Measurements from ENCODE around the gene MMGT1. TPM values are rescaled to one million over a fixed set of nuclear protein-coding genes. Genes with fewer than 3 reads are reported as not detected.
A peak's percentile ranks its signal among the peaks of the same experiment; 100 is the strongest.
"Not testable (repeated sequence)": the region's sequence is repeated elsewhere in the genome, so short reads cannot be mapped to it uniquely, and the experiment has no call there.

Gene MMGT1
- total RNA-seq, 1 donor from 2014 or later = 24.7 TPM

DNA sequence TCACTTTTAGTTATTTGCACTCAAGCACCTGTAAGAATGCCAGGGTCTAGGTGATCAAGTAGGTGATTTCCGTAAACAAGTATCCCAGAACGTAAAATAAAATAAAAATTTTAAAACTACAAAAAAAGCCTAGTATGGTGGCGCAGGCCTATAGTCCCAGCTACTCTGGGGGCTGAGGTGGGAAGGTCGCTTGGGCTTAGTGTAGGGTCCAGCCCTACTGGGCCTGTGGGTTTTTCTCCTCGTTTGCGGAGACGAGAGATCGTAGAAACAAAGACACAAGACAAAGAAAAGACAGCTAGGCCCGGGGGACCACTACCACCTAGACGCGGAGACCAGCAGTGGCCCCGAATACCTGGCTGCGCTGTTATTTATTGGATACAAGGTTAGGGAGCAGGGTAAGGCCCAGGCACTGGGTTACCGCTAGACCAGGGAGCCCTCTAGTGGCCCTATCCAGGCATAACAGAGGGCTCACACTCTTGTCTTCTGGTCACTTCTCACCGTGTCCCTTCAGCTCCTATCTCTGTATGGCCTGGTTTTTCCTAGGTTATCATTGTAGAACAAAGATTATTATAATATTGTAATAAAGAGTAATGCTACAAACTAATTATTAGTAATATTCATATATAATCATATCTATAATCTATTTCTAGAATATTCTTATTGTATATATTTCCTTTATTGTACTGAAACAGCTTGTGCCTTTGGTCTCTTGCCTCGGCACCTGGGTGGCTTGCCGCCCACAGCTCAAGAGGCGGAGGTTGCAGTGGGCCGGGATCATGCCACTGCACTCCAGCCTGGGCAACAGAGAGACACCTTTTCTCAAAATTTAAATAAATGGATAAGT lies 41.9 kb downstream of the MMGT1 start:
- ATAC-seq (peak; percentile 50), DNase-seq (peak; percentile 48)

DNA sequence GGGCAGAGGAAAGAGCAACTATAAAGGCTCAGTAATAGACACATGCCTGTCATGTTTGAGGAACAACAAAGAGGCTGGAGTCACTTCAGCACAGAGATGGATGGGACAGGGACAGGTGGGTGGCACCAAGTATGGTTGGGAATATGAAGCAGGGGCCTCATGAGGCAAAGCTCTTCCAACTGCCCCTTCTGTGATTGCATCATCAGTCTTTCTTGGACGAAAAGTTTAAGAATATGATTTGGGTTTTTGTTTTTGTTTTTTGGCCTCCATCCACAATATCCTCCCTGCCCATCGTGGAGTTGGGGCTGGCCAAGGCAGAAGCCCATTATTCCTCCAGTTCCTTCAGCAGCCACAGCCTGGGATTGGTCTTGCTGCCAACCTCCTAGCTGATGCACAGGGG lies 45.9 kb downstream of the MMGT1 start:
- DNase-seq = no peak
- no peak for ATAC-seq
- intact Hi-C loops (cut with micrococcal nuclease) = no loop called here

More for the DNA sequence above, 41.9 kb downstream of the MMGT1 start:
- intact Hi-C loops (cut with micrococcal nuclease) = no loop called here

DNA sequence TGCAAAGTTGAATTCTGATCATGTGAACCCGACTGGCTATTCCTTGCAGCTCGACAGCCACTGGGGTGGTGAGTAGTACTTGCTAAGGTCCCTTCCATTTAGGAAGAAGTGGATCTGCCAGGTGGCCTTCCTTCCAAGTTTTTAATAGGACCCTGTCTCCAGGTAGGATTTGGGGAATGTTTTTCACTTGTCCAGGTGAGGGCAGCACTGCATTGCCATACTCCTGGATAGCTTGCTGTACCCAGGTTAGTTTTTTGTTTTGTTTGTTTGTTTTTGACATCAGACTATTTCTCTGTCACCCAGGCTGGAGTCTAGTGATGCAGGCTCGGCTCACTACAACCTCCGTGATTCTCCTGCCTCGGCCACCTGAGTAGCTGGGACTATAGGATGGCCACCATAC lies 50.4 kb downstream of the MMGT1 start:
- ATAC-seq (no peak), DNase-seq (no peak)
- intact Hi-C loops (cut with micrococcal nuclease) = no loop called here

DNA sequence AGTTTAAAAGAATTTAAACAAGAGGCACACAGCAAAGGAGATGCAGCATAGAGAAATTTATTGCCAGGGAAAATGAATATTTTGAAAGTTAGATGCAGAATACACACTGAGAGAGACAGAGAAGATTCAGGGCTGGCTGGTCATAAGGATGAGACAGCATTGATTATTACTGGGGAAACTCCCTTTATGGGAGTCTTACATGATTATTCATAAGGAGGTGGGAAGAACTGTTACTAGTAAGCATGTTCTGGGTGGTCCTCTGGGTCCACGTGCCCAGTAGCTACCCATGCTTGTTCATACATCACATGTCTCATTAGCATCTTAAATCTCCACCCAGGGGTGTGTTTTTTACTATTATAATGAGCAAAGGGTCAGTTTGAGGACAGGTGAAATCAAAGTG lies 53.3 kb downstream of the MMGT1 start:
- DNase-seq; intact Hi-C loops (cut with micrococcal nuclease); ATAC-seq: not testable (repeated sequence)

DNA sequence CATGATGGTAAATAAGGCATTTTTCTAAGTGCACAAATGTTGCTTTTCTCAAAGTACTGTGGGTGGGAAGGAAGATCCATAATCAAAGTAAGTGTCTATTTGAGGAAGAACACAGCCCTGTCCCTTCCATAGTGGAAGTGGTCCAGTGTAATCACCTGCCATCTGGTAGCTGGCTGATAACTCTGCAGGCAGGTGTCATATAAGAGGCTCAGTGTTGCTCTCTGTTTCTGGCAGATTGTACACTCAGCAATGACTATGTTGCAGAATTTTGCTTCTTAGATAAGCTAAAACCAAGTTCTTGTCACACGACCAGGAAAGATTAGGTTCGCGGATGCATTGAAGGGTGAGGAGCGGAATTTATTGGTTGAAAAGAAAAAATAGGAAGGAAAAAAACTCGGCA lies 59.4 kb downstream of the MMGT1 start:
- ATAC-seq (no peak), DNase-seq (no peak)
- intact Hi-C loops (cut with micrococcal nuclease) = no loop called here

Other genes starting within 250 kb of the MMGT1 start
- gene CT45A3, start 205.8 kb downstream of the MMGT1 start, total RNA-seq = not detected
- gene CT45A5, start 188.5 kb downstream of the MMGT1 start, total RNA-seq = not detected
- not detected for gene CT45A6, start 171.2 kb downstream of the MMGT1 start, total RNA-seq
- gene CT45A2, start 154.0 kb downstream of the MMGT1 start, total RNA-seq = not detected
- not detected for gene CT45A7, start 136.7 kb downstream of the MMGT1 start, total RNA-seq
- gene CT45A8, start 119.5 kb downstream of the MMGT1 start, total RNA-seq = not detected
- gene CT45A9, start 102.2 kb downstream of the MMGT1 start, total RNA-seq = not detected
- not detected for gene CT45A10, start 80.5 kb downstream of the MMGT1 start, total RNA-seq
- gene SAGE1, start 80.3 kb downstream of the MMGT1 start, total RNA-seq = not detected
- gene SLC9A6, start 11.4 kb upstream of the MMGT1 start, total RNA-seq = 17.3 TPM
- gene FHL1, start 173.5 kb upstream of the MMGT1 start, total RNA-seq = 772 TPM

Measured in left ventricle myocardium superior (tissue), 1 donor.